CD4-positive, alpha-beta T cell (primary cell): Measurements from ENCODE around the gene ANKRD28. TPM values are rescaled to one million over a fixed set of nuclear protein-coding genes. Genes with fewer than 3 reads are reported as not detected.

ENCODE experiments used
- ATAC-seq: fragments of 200-7000 bp; cut with Tn5 transposase; one replicate; pipeline ENCODE4 v1.10.0; 2022; ENCODE audit warnings: mild to moderate bottlenecking; ENCODE audit not compliant: poor library complexity
- CTCF ChIA-PET: fragments of 350-600 bp; sonication (Branson Sonifier 250); formaldehyde crosslinking; loops from one replicate; lab custom pipeline; 2021; ENCODE audit warnings: antibody characterized with exemption, inconsistent platforms; lab: Charles Lee
- POLR2A ChIA-PET: fragments of 350-600 bp; sonication (Branson Sonifier 250); formaldehyde crosslinking; loops from one replicate; lab custom pipeline; 2021; ENCODE audit warnings: antibody characterized with exemption, inconsistent platforms; lab: Charles Lee
- DNase-seq, 14 experiments: peaks; one replicate each; pipeline ENCODE4 v3.0.0-alpha.2; 2013 to 2020; ENCODE audit warnings: mixed read lengths in 2 of 14
- H3K27ac ChIP-seq, 2 donors: one replicate each; pipeline versions ENCODE4 v1.5.1 to v1.7.0; 2013; ENCODE audit warnings: low read length in 2 of 2, low read depth in 1 of 2, mild to moderate bottlenecking in 1 of 2
- H3K27me3 ChIP-seq, 2 experiments: 1 replicate in 1 of 2; 2 replicates in 1 of 2; pipeline versions ENCODE4 v1.6.1 to v1.7.0; 2013; ENCODE audit warnings: low read length in 2 of 2, control low read depth in 1 of 2, mild to moderate bottlenecking in 1 of 2, moderate library complexity in 1 of 2; ENCODE audit not compliant: insufficient read depth in 2 of 2, control insufficient read depth in 1 of 2
- H3K36me3 ChIP-seq: one replicate; pipeline ENCODE4 v1.6.1; 2013; ENCODE audit warnings: low read length, control low read depth; ENCODE audit not compliant: insufficient read depth
- H3K4me1 ChIP-seq: one replicate; pipeline ENCODE4 v1.6.1; 2013; ENCODE audit warnings: low read length, control low read depth; ENCODE audit not compliant: insufficient read depth
- H3K4me3 ChIP-seq: one replicate; pipeline ENCODE4 v1.5.1; 2013; ENCODE audit warnings: mild to moderate bottlenecking, low read length, moderate library complexity
- H3K9me3 ChIP-seq, 2 experiments: 1 replicate in 1 of 2; 2 replicates in 1 of 2; pipeline versions ENCODE4 v1.6.1 to v1.7.0; 2013; ENCODE audit warnings: low read length in 2 of 2, mild to moderate bottlenecking in 2 of 2, control low read depth in 1 of 2, moderate library complexity in 1 of 2; ENCODE audit not compliant: control insufficient read depth in 1 of 2, insufficient read depth in 1 of 2
- H3K27ac Mint-ChIP-seq: one replicate; pipeline ENCODE4 v1.8.0; 2020; ENCODE audit warnings: mixed read lengths
- H3K27me3 Mint-ChIP-seq: one replicate; pipeline ENCODE4 v1.8.0; 2021; ENCODE audit warnings: mixed read lengths
- H3K36me3 Mint-ChIP-seq: one replicate; pipeline ENCODE4 v1.8.0; 2021; ENCODE audit warnings: low read depth, mixed read lengths
- H3K4me1 Mint-ChIP-seq: one replicate; pipeline ENCODE4 v1.8.0; 2021; ENCODE audit warnings: low read depth, mixed read lengths
- H3K4me3 Mint-ChIP-seq: one replicate; pipeline ENCODE4 v1.8.0; 2020; ENCODE audit warnings: mild to moderate bottlenecking, mixed read lengths
- H3K9me3 Mint-ChIP-seq: one replicate; pipeline ENCODE4 v1.8.0; 2020; ENCODE audit warnings: mixed read lengths
- CTCF ChIP-seq: fragments of 200-600 bp; IDR thresholded peaks from one replicate; pipeline ENCODE4 v1.8.0; 2022; ENCODE audit warnings: antibody characterized with exemption, mild to moderate bottlenecking
- intact Hi-C, 2 experiments: fragments of 100-400 bp; cut with DNase I in 1 of 2; cut with micrococcal nuclease in 1 of 2; formaldehyde crosslinking; loops; one replicate each; pipeline versions ENCODE4 v1.15.1 to v1.9.0; 2023 to 2025; cut with DNase I, micrococcal nuclease
- total RNA-seq, 174 experiments: library from RNA in 2 of 174; stranded (reverse) in 2 of 174; gene quantifications; one replicate each; pipeline ENCODE4 v1.2.3 and lab custom pipeline; 2021 to 2026

ANKRD28 gene
- total RNA-seq, 2 experiments from 2014 or later: 36.6 to 43.1 TPM

DNA sequence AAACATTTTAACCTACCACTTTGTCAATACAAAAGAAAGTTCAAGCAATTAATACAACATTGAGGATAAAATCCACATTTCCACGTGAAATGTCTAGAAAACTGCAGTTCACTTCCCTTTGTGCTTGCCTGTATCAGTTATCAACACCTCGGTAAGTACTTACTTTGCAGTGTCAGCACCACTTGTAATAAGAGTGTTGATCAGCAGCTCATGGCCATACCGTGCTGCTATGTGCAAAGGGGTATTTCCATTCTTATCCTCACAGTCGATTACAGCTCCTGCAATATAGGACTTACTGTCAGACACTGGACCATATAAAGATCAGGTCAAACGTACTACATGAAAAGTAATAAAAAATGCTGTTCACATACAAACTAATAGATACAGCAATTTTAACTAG lies 84.4 kb downstream of the ANKRD28 start:
- no peaks in the 10 kb centered on the region for H3K4me1 ChIP-seq
- CTCF ChIA-PET: interaction anchor here (1.2 kb wide), 1 partner anchor 21 kb away, joined by 3 read pairs; no protein-coding TSS in a partner anchor
- no peak for ATAC-seq
- H3K4me3 ChIP-seq: no peak overlapping the region
- intact Hi-C loops: no loop called here
- DNase-seq: no peak
- H3K9me3 Mint-ChIP-seq: no peaks in the 10 kb centered on the region
- H3K4me3 Mint-ChIP-seq: no peak overlapping the region
- no peaks in the 10 kb centered on the region for H3K4me1 Mint-ChIP-seq
- no peaks in the 10 kb centered on the region for H3K27me3 Mint-ChIP-seq
- POLR2A ChIA-PET: interaction anchor here (0.6 kb wide), 1 partner anchor 1540 kb away, joined by 3 read pairs; no protein-coding TSS in a partner anchor
- peaks cover 58% of the 10 kb centered on the region for H3K36me3 Mint-ChIP-seq
- no peaks in the 10 kb centered on the region for H3K9me3 ChIP-seq
- no peaks in the 10 kb centered on the region for H3K27me3 ChIP-seq
- no peak overlapping the region for H3K27ac ChIP-seq
- H3K36me3 ChIP-seq: peaks cover 29% of the 10 kb centered on the region
- no peak overlapping the region for H3K27ac Mint-ChIP-seq
- no peak for TF ChIP-seq CTCF

- Histone ChIP-seq H3K36me3 (peaks cover 45% of the 10 kb centered on the region), H3K4me1 (no peaks in the 10 kb centered on the region), H3K27ac (no peak overlapping the region), H3K27me3 (no peaks in the 10 kb centered on the region), H3K4me3 (no peak overlapping the region), H3K9me3 (no peaks in the 10 kb centered on the region)
- ChIA-PET POLR2A (no interaction called here), CTCF (no interaction called here)
- no peak overlapping the region for H3K4me3 Mint-ChIP-seq
- H3K4me1 Mint-ChIP-seq: no peaks in the 10 kb centered on the region
- no peaks in the 10 kb centered on the region for H3K27me3 Mint-ChIP-seq
- H3K27ac Mint-ChIP-seq: no peak overlapping the region
- H3K36me3 Mint-ChIP-seq: peaks cover 69% of the 10 kb centered on the region
- ATAC-seq (no peak), DNase-seq (no peak)
- H3K9me3 Mint-ChIP-seq: no peaks in the 10 kb centered on the region
- no peak for TF ChIP-seq CTCF
- intact Hi-C loops: no loop called here
Measured at GRCh38 chr3:15711281-15711680, 86.5 kb downstream of the ANKRD28 start.

DNA sequence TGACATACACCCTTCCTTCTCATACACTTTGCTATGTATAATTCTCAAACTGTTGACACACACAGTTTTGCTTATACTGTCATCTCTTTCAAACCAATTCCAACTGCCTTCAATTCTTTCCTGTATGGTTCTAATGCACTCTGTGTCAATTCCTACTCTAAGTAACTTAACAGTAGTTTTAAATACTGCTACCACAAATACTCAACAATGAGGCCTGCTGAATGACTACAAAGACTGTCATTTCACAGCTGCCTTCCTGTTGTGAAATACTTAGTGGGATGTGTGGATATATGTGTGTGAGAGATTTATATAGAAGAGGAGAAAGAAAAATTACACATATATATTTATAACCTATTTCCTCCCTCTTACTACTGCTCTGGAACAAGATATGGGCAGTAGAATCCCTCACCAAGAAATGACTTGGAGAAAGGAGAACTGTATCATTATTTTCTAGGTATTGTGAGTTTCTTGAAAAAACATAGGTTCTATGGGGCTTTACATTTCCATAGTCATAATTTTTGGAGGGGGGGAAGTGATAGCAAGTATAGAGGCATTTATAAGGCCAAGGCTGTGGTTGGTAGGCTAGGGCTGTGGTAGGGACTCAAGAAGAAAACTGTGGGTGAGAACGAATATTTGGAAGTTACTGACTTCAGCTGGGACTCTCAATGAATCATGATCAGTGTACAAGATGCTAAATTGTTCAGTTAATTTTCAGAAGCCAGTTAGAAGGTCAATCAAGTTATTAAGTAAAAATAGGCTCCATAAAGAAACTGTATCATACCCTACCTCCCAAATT lies 88.7 kb downstream of the ANKRD28 start:
- no peaks in the 10 kb centered on the region for H3K9me3 ChIP-seq
- intact Hi-C loops: no loop called here
- Mint-ChIP-seq H3K27ac (no peak overlapping the region), H3K36me3 (peaks cover 83% of the 10 kb centered on the region), H3K4me1 (no peaks in the 10 kb centered on the region), H3K27me3 (no peaks in the 10 kb centered on the region), H3K4me3 (no peak overlapping the region), H3K9me3 (no peaks in the 10 kb centered on the region)
- ATAC-seq (no peak), DNase-seq (no peak)
- H3K4me1 ChIP-seq: no peaks in the 10 kb centered on the region
- peaks cover 45% of the 10 kb centered on the region for H3K36me3 ChIP-seq
- CTCF ChIA-PET: no interaction called here
- no peak overlapping the region for H3K4me3 ChIP-seq
- no peaks in the 10 kb centered on the region for H3K27me3 ChIP-seq
- POLR2A ChIA-PET: no interaction called here
- TF ChIP-seq CTCF: no peak
- H3K27ac ChIP-seq: no peak overlapping the region
